ENCODE results near the gene MFSD6.
"Not testable (repeated sequence)": the region's sequence is repeated elsewhere in the genome, so short reads cannot be mapped to it uniquely, and the experiment has no call there.

Gene MFSD6

GRCh38 chr2:190467575-190468083 is 59.5 kb downstream of the MFSD6 start:
- peak; percentile 71 for DNase-seq

- DNase-seq = not testable (repeated sequence)
Observed at GRCh38 chr2:190468354-190468753, 60.2 kb downstream of the MFSD6 start.

- peak; percentile 66 for DNase-seq
Observed at GRCh38 chr2:190468814-190469569, 60.8 kb downstream of the MFSD6 start.

- no peak for DNase-seq
Observed at GRCh38 chr2:190469771-190470170, 61.6 kb downstream of the MFSD6 start.

GRCh38 chr2:190470256-190470826 is 62.2 kb downstream of the MFSD6 start:
- DNase-seq = no peak

GRCh38 chr2:190477661-190478454 is 69.7 kb downstream of the MFSD6 start:
- no peak for DNase-seq

- no peak for DNase-seq
Observed at GRCh38 chr2:190478572-190479195, 70.5 kb downstream of the MFSD6 start.

GRCh38 chr2:190481339-190481738 is 73.2 kb downstream of the MFSD6 start:
- DNase-seq = no peak

GRCh38 chr2:190482451-190482850 is 74.3 kb downstream of the MFSD6 start:
- DNase-seq = no peak

GRCh38 chr2:190486037-190486623 is 78.0 kb downstream of the MFSD6 start:
- DNase-seq = no peak

GRCh38 chr2:190488516-190489233 is 80.5 kb downstream of the MFSD6 start:
- no peak for DNase-seq

- DNase-seq = no peak
Observed at GRCh38 chr2:190489475-190489874, 81.3 kb downstream of the MFSD6 start.

- DNase-seq = no peak
Observed at GRCh38 chr2:190490502-190490901, 82.3 kb downstream of the MFSD6 start.

GRCh38 chr2:190493095-190493494 is 84.9 kb downstream of the MFSD6 start:
- DNase-seq = no peak

GRCh38 chr2:190494600-190495227 is 86.6 kb downstream of the MFSD6 start:
- not testable (repeated sequence) for DNase-seq

GRCh38 chr2:190497428-190497827 is 89.3 kb downstream of the MFSD6 start:
- DNase-seq = no peak

GRCh38 chr2:190499273-190499672 is 91.1 kb downstream of the MFSD6 start:
- DNase-seq = no peak

- no peak for DNase-seq
Observed at GRCh38 chr2:190500054-190500502, 91.9 kb downstream of the MFSD6 start.

- DNase-seq = no peak
Observed at GRCh38 chr2:190501231-190501630, 93.1 kb downstream of the MFSD6 start.

GRCh38 chr2:190501702-190502407 is 93.7 kb downstream of the MFSD6 start:
- DNase-seq = no peak

GRCh38 chr2:190503088-190503487 is 94.9 kb downstream of the MFSD6 start:
- no peak for DNase-seq

Data from NCI-H1048 (cell line).